RWPE1 (cell line): ENCODE results near the gene KLF18.
A peak's percentile ranks its signal among the peaks of the same experiment; 100 is the strongest.

Experiments used
- CTCF ChIA-PET: fragments of 350-600 bp; sonication (Branson Sonifier 250); formaldehyde crosslinking; extraction: SDS; loops from one replicate; lab custom pipeline; 2021; lab: Yijun Ruan, JAX
- POLR2A ChIA-PET: fragments of 400-600 bp; formaldehyde crosslinking; extraction: SDS; loops from one replicate; lab custom pipeline; 2020; ENCODE audit warnings: antibody characterized with exemption; ENCODE audit not compliant: low non-redundant PET; lab: Yijun Ruan, JAX
- DNase-seq: peaks from one replicate; pipeline ENCODE4 v3.0.0; 2012; ENCODE audit warnings: low spot score
- H3K27ac ChIP-seq: fragments of 450-650 bp; 2 replicates; pipeline ENCODE4 v1.5.1; 2017
- TF ChIP-seq, protein P1 (sequence below): fragments of 450-650 bp; conservative IDR thresholded peaks from 2 replicates; pipeline ENCODE4 v1.5.1; 2017; ENCODE audit warnings: low read depth, mild to moderate bottlenecking

KLF18 gene

DNA sequence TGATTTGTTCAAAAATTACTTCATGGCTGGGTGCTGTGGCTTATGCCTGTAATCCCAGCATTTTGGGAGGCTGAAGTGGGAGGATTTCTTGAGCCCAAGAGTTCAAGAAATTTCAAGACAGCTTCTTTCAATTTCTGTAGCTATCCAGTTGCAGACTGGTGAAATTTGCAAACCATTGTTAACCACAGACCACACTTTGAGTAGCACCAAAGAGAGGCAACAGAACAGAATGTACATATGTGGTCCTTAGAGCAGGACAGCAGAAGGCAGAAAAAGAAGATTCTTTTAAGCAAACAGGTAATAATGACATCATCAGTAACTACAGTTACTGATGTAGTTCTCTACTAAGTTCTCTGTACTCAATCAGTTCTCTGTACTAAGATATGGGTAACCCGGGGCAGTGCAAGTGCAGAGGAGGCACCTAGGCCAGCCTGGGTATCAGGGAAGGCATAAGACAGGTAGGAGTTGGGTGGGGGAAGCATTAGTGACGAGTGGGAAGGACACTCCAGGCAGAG, 28.3 kb downstream of the KLF18 start:
- POLR2A ChIA-PET = no interaction called here
- DNase-seq = no peak
- TF ChIP-seq, protein P1, sequence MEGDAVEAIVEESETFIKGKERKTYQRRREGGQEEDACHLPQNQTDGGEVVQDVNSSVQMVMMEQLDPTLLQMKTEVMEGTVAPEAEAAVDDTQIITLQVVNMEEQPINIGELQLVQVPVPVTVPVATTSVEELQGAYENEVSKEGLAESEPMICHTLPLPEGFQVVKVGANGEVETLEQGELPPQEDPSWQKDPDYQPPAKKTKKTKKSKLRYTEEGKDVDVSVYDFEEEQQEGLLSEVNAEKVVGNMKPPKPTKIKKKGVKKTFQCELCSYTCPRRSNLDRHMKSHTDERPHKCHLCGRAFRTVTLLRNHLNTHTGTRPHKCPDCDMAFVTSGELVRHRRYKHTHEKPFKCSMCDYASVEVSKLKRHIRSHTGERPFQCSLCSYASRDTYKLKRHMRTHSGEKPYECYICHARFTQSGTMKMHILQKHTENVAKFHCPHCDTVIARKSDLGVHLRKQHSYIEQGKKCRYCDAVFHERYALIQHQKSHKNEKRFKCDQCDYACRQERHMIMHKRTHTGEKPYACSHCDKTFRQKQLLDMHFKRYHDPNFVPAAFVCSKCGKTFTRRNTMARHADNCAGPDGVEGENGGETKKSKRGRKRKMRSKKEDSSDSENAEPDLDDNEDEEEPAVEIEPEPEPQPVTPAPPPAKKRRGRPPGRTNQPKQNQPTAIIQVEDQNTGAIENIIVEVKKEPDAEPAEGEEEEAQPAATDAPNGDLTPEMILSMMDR = no peak
- no peak overlapping the region for H3K27ac ChIP-seq
- CTCF ChIA-PET = no interaction called here

DNA sequence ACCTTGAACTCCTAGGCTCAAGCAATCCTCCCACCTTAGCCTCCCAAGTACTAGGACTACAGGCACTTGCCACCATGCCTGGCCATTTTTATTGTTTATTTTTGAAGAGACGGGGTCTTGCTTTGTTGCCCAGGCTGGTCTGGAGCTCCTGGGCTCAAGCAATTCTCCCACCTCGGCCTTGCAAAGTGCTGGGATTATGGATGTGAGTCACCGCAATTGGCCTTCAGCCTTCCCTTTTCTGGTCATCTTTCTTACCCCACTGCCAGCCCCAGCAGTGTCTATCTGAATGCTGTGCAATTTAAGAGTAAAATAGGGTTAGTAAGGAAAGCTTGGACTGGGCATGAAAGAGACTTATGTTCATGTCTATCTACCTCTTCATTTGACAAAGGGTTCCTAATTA, 28.9 kb downstream of the KLF18 start:
- DNase-seq = no peak
- ChIA-PET POLR2A (no interaction called here), CTCF (no interaction called here)
- TF ChIP-seq, protein P1 = no peak
- H3K27ac ChIP-seq = no peak overlapping the region

DNA sequence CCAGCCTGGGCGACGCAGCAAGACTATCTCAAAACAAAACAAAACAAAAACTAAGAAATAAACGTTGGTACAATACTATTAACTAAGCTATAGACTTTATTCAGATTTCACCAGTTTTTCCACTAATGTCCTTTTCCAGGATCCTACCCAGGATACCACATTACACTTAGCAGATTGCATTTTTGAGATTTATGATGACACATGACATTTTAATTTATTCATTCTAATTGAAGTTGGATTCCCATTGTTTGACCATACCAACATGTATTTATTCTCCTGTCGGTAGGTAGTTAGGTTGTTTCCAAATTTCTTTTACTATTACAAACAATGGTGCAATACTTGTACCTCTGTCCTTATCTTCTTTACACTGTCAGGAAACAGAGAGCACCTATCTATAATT, 29.6 kb downstream of the KLF18 start:
- CTCF ChIA-PET = interaction anchor here (0.6 kb wide), 1 partner anchor 109 kb away, joined by 3 read pairs; no protein-coding TSS in a partner anchor

DNA sequence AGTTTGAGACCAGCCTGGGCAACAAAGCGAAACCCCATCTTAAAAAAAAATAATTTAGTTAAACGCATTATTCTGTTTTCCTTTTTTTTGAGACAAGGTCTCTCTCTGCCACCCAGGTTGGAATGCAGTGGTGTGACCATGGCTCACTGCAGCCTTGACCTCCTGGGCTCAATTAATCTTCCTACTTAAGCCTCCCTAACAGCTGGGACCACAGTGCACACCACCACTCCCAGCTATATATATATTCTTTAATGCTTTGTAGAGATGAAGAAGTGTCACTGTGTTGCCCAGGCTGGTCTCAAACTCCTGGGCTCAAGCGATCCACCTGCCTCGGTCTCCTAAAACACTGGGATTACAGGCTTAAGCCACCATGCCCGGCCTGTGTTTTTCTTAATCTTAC, 30.5 kb downstream of the KLF18 start:
- no peak for DNase-seq
- no peak overlapping the region for H3K27ac ChIP-seq
- POLR2A ChIA-PET = no interaction called here
- TF ChIP-seq, protein P1 = no peak
- CTCF ChIA-PET = interaction anchor here (0.6 kb wide), 1 partner anchor 110 kb away, joined by 3 read pairs; no protein-coding TSS in a partner anchor

More for the DNA sequence above, 29.6 kb downstream of the KLF18 start:
- TF ChIP-seq, protein P1 = no peak
- POLR2A ChIA-PET = no interaction called here
- H3K27ac ChIP-seq = no peak overlapping the region
- DNase-seq = no peak

DNA sequence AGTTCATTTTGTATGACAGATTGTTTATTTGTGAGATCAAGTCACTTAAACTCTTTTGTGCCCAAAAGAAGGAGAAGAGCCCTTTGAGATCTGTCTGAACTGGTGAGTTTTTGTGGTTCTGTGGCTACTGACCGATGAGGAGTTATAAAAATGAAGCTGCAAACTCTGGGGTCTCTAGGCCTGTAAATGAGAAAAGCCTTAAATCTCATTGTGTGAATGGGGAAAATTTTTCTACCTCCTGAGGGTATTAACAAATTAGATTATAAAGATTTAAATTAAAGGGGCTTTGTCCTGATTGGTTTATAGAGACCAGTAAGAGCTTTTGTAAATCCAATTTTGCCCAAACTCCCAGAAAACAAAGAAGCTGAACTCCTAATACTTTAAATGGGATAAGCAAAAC, 32.5 kb downstream of the KLF18 start:
- CTCF ChIA-PET = interaction anchor here (0.5 kb wide), 1 partner anchor 409 kb away, joined by 3 read pairs; no protein-coding TSS in a partner anchor
- TF ChIP-seq, protein P1 = no peak
- no peak for DNase-seq
- H3K27ac ChIP-seq = no peak overlapping the region
- POLR2A ChIA-PET = no interaction called here

DNA sequence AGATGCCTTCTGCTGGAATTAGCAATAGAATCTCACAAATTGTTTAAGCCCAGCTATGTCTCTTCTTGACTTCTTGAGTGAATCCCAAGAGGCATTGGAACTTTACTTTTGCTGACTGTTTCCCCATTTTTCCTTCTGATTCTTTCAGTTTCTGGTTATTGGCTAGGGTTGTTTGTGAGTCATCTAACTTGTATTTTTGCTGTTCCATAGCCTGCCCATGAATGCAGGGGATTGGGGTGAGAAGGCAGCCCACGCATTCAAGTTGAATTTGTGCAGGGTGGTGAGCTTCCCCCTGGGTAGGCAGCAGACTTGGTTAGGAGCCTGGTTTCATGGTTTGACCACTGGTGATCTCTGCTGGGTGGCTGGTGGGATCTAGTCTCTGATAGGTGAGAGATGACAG, 33.2 kb downstream of the KLF18 start:
- TF ChIP-seq, protein P1 = no peak
- CTCF ChIA-PET = interaction anchor here (0.5 kb wide), 1 partner anchor 109 kb away, joined by 4 read pairs; no protein-coding TSS in a partner anchor
- peak; percentile 20 for DNase-seq
- POLR2A ChIA-PET = no interaction called here
- no peak overlapping the region for H3K27ac ChIP-seq
